ENCODE results near the gene CDH6. TPM values are rescaled to one million over a fixed set of nuclear protein-coding genes. Genes with fewer than 3 reads are reported as not detected.
A peak's percentile ranks its signal among the peaks of the same experiment; 100 is the strongest.

CDH6 gene
- total RNA-seq (0.04 and 0.77 TPM in 2 replicates), polyA plus RNA-seq (0.12 TPM in 1 of 2 replicates, not detected in the other)

GRCh38 chr5:31193591-31194467 lies at the start of gene CDH6:
CDH6 (plus strand) TSS chr5:31193686; CDS start chr5:31267474, 73,788 bp downstream.
- H3K27ac ChIP-seq = no peak within 1 kb of the TSS
- no peaks in the 10 kb centered on the region for H3K9me3 ChIP-seq (ENCODE audit: low read depth)
- TF ChIP-seq CTCF (IDR thresholded peaks at IDR 0.05; ENCODE audit: low read depth, low read length) = no peak
- peak within 1 kb of the TSS; percentile 40 for H3K4me3 ChIP-seq
- H3K27me3 ChIP-seq = peaks cover 79% of the 10 kb centered on the region
- peaks cover 11% of the 10 kb centered on the region for H3K4me1 ChIP-seq (ENCODE audit: low read depth)
- DNase-seq (ENCODE audit: low read depth in 1 of 2, low spot score in 1 of 2) = peak; percentile 34 to 71
- no peaks in the 10 kb centered on the region for H3K36me3 ChIP-seq

GRCh38 chr5:31144364-31144763 lies 49.1 kb upstream of the CDH6 start:
- Histone ChIP-seq H3K27ac (no peak overlapping the region), H3K9me3 (ENCODE audit: low read depth) (no peaks in the 10 kb centered on the region), H3K4me1 (ENCODE audit: low read depth) (no peaks in the 10 kb centered on the region), H3K27me3 (no peaks in the 10 kb centered on the region), H3K36me3 (no peaks in the 10 kb centered on the region), H3K4me3 (no peak overlapping the region)
- TF ChIP-seq CTCF (IDR thresholded peaks at IDR 0.05; ENCODE audit: low read depth, low read length) = no peak
- DNase-seq (ENCODE audit: low read depth in 1 of 2, low spot score in 1 of 2) = no peak

- no peak overlapping the region for H3K4me3 ChIP-seq
- no peaks in the 10 kb centered on the region for H3K4me1 ChIP-seq (ENCODE audit: low read depth)
- peak in 1 of 2 donors; percentile 33 for DNase-seq (ENCODE audit: low read depth in 1 of 2, low spot score in 1 of 2)
- no peaks in the 10 kb centered on the region for H3K9me3 ChIP-seq (ENCODE audit: low read depth)
- TF ChIP-seq CTCF (IDR thresholded peaks at IDR 0.05; ENCODE audit: low read depth, low read length) = no peak
- H3K27ac ChIP-seq = no peak overlapping the region
- no peaks in the 10 kb centered on the region for H3K27me3 ChIP-seq
- no peaks in the 10 kb centered on the region for H3K36me3 ChIP-seq
These were observed 44.5 kb upstream of the CDH6 start for GRCh38 chr5:31148959-31149475.

GRCh38 chr5:31153521-31153920 lies 40.0 kb upstream of the CDH6 start:
- H3K36me3 ChIP-seq = no peaks in the 10 kb centered on the region
- H3K27ac ChIP-seq = no peak overlapping the region
- H3K4me3 ChIP-seq = no peak overlapping the region
- DNase-seq (ENCODE audit: low read depth in 1 of 2, low spot score in 1 of 2) = peak in 1 of 2 donors; percentile 80
- H3K4me1 ChIP-seq (ENCODE audit: low read depth) = no peaks in the 10 kb centered on the region
- no peaks in the 10 kb centered on the region for H3K27me3 ChIP-seq
- no peak for TF ChIP-seq CTCF (IDR thresholded peaks at IDR 0.05; ENCODE audit: low read depth, low read length)
- H3K9me3 ChIP-seq (ENCODE audit: low read depth) = no peaks in the 10 kb centered on the region

- Histone ChIP-seq H3K4me1 (ENCODE audit: low read depth) (no peaks in the 10 kb centered on the region), H3K4me3 (no peak overlapping the region), H3K36me3 (no peaks in the 10 kb centered on the region), H3K27me3 (no peaks in the 10 kb centered on the region), H3K27ac (no peak overlapping the region), H3K9me3 (ENCODE audit: low read depth) (no peaks in the 10 kb centered on the region)
- no peak for TF ChIP-seq CTCF (IDR thresholded peaks at IDR 0.05; ENCODE audit: low read depth, low read length)
- DNase-seq (ENCODE audit: low read depth in 1 of 2, low spot score in 1 of 2) = no peak
These were observed 36.8 kb upstream of the CDH6 start for GRCh38 chr5:31156631-31157160.
